ENCODE data around the gene ATXN7L3. TPM values are rescaled to one million over a fixed set of nuclear protein-coding genes. Genes with fewer than 3 reads are reported as not detected.

The ATXN7L3 gene
- total RNA-seq, 1 donor from 2014 or later = 38.9 TPM

GRCh38 chr17:44219616-44220212 lies 20.0 kb upstream of the ATXN7L3 start, which contains the start of gene UBTF:
TSS of gene UBTF (minus strand) at chr17:44219675. CDS start at chr17:44218229, 1,446 bp downstream.
- no peaks in the 10 kb centered on the region for H3K9me3 Mint-ChIP-seq
- Histone ChIP-seq H3K27ac (peak within 1 kb of the TSS; percentile 95), H3K79me2 (ENCODE audit: low read depth) (peaks cover 73% of the 10 kb centered on the region), H3K4me2 (peak within 1 kb of the TSS; percentile 92), H3K4me3 (peak within 1 kb of the TSS; percentile 86), H3K9me3 (ENCODE audit: low read depth) (no peaks in the 10 kb centered on the region), H2AFZ (replicated peaks) (no peak within 1 kb of the TSS), H3K4me1 (peaks cover 10% of the 10 kb centered on the region), H3K9ac (peak within 1 kb of the TSS; percentile 88), H3K36me3 (no peaks in the 10 kb centered on the region), H3K27me3 (no peaks in the 10 kb centered on the region), H4K20me1 (ENCODE audit: low read depth) (peaks cover 59% of the 10 kb centered on the region), H3F3A (ENCODE audit: low read depth) (peaks cover 38% of the 10 kb centered on the region)
- peak within 1 kb of the TSS; percentile 93 for H3K4me3 Mint-ChIP-seq
- peak within 1 kb of the TSS; percentile 79 for H3K27ac Mint-ChIP-seq
- DNase-seq (ENCODE audit: low spot score) = peak; percentile 91
- H3K27me3 Mint-ChIP-seq (ENCODE audit: insufficient read depth, low read depth) = peaks cover 13% of the 10 kb centered on the region
- H3K4me1 Mint-ChIP-seq = peaks cover 26% of the 10 kb centered on the region
- H3K36me3 Mint-ChIP-seq = peaks cover 7% of the 10 kb centered on the region
- no peak for TF ChIP-seq EZH2phosphoT487 (IDR thresholded peaks at IDR 0.05)
- TF ChIP-seq EZH2 (IDR thresholded peaks at IDR 0.05) = no peak
- no peak for TF ChIP-seq CTCF (IDR thresholded peaks at IDR 0.05)

- peak; percentile 93 for DNase-seq (ENCODE audit: low spot score)
- Histone ChIP-seq H3K79me2 (ENCODE audit: low read depth) (peaks cover 73% of the 10 kb centered on the region), H4K20me1 (ENCODE audit: low read depth) (peaks cover 59% of the 10 kb centered on the region), H3K36me3 (no peaks in the 10 kb centered on the region), H3K27ac (peak overlapping the region; percentile 95), H3K4me1 (peaks cover 10% of the 10 kb centered on the region), H3K4me2 (peak overlapping the region; percentile 92), H3K27me3 (no peaks in the 10 kb centered on the region), H3F3A (ENCODE audit: low read depth) (peaks cover 38% of the 10 kb centered on the region), H3K4me3 (peak overlapping the region; percentile 86), H3K9ac (peak overlapping the region; percentile 88), H2AFZ (replicated peaks) (no peak overlapping the region), H3K9me3 (ENCODE audit: low read depth) (no peaks in the 10 kb centered on the region)
- H3K27me3 Mint-ChIP-seq (ENCODE audit: insufficient read depth, low read depth) = peaks cover 12% of the 10 kb centered on the region
- H3K4me3 Mint-ChIP-seq = no peak overlapping the region
- no peak overlapping the region for H3K27ac Mint-ChIP-seq
- no peak for TF ChIP-seq EZH2 (IDR thresholded peaks at IDR 0.05)
- TF ChIP-seq CTCF (IDR thresholded peaks at IDR 0.05) = peak; percentile 50
- H3K9me3 Mint-ChIP-seq = no peaks in the 10 kb centered on the region
- peaks cover 26% of the 10 kb centered on the region for H3K4me1 Mint-ChIP-seq
- H3K36me3 Mint-ChIP-seq = peaks cover 7% of the 10 kb centered on the region
Measured at GRCh38 chr17:44219108-44219615, 19.5 kb upstream of the ATXN7L3 start.

GRCh38 chr17:44218344-44219107 lies 18.8 kb upstream of the ATXN7L3 start:
- Histone ChIP-seq H3K27ac (peak overlapping the region; percentile 95), H2AFZ (replicated peaks) (no peak overlapping the region)

More at GRCh38 chr17:44218344-44219107, 18.8 kb upstream of the ATXN7L3 start:
- no peaks in the 10 kb centered on the region for H3K27me3 ChIP-seq
- DNase-seq (ENCODE audit: low spot score) = peak; percentile 94
- no peaks in the 10 kb centered on the region for H3K9me3 Mint-ChIP-seq
- H3K4me1 Mint-ChIP-seq = peaks cover 28% of the 10 kb centered on the region
- peak overlapping the region; percentile 37 for H3K27ac Mint-ChIP-seq
- H3K9me3 ChIP-seq (ENCODE audit: low read depth) = no peaks in the 10 kb centered on the region
- peaks cover 55% of the 10 kb centered on the region for H4K20me1 ChIP-seq (ENCODE audit: low read depth)
- no peak for TF ChIP-seq EZH2 (IDR thresholded peaks at IDR 0.05)
- TF ChIP-seq CTCF (IDR thresholded peaks at IDR 0.05) = peak; percentile 66
- H3K79me2 ChIP-seq (ENCODE audit: low read depth) = peaks cover 73% of the 10 kb centered on the region
- peak overlapping the region; percentile 88 for H3K4me2 ChIP-seq
- H3F3A ChIP-seq (ENCODE audit: low read depth) = peaks cover 38% of the 10 kb centered on the region
- peaks cover 12% of the 10 kb centered on the region for H3K27me3 Mint-ChIP-seq (ENCODE audit: insufficient read depth, low read depth)
- peaks cover 10% of the 10 kb centered on the region for H3K4me1 ChIP-seq
- peak overlapping the region; percentile 88 for H3K4me3 Mint-ChIP-seq
- no peaks in the 10 kb centered on the region for H3K36me3 ChIP-seq
- H3K9ac ChIP-seq = peak overlapping the region; percentile 42
- H3K36me3 Mint-ChIP-seq = peaks cover 12% of the 10 kb centered on the region
- H3K4me3 ChIP-seq = peak overlapping the region; percentile 86

Measured in neural progenitor cell (in vitro differentiated cells).